GM13976 (cell line): ENCODE results near the gene OSCP1.
A peak's percentile ranks its signal among the peaks of the same experiment; 100 is the strongest.

ENCODE experiments used
- DNase-seq: peaks from one replicate; pipeline ENCODE4 v3.0.0; 2012; ENCODE audit warnings: low spot score
- in situ Hi-C: fragments of 300-500 bp; cut with MboI; formaldehyde crosslinking; loops from one replicate; pipeline ENCODE4 v1.12.0; 2022; ENCODE audit warnings: low sequenced_read_pairs, mixed read lengths, inconsistent platforms; ENCODE audit not compliant: unreplicated experiment
- TF ChIP-seq, protein P1 (sequence below): IDR thresholded peaks from 2 replicates; pipeline ENCODE4 v1.5.1; 2012; ENCODE audit warnings: borderline replicate concordance, mild to moderate bottlenecking; ENCODE audit not compliant: insufficient read depth; ENCODE audit errors: extremely low read depth, missing control alignments, control extremely low read depth

OSCP1 gene

DNA sequence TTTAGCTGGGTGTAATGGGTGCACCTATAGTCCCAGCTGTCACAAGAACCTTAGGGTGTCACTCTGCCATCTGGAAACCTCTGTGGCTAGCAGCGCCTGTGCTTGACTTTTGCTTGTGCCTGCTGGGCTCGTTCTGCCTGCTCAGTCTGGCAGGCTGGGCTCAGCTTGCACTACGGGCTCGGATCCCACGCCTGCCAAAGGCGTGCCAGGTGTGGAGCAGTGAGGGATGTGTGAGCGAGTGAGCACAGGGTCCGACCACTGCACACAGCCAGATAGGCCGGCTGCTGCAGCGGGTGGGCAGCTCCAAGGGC lies 49.8 kb downstream of the OSCP1 start:
- in situ Hi-C loops: no loop called here
- DNase-seq: no peak
- TF ChIP-seq, protein P1, sequence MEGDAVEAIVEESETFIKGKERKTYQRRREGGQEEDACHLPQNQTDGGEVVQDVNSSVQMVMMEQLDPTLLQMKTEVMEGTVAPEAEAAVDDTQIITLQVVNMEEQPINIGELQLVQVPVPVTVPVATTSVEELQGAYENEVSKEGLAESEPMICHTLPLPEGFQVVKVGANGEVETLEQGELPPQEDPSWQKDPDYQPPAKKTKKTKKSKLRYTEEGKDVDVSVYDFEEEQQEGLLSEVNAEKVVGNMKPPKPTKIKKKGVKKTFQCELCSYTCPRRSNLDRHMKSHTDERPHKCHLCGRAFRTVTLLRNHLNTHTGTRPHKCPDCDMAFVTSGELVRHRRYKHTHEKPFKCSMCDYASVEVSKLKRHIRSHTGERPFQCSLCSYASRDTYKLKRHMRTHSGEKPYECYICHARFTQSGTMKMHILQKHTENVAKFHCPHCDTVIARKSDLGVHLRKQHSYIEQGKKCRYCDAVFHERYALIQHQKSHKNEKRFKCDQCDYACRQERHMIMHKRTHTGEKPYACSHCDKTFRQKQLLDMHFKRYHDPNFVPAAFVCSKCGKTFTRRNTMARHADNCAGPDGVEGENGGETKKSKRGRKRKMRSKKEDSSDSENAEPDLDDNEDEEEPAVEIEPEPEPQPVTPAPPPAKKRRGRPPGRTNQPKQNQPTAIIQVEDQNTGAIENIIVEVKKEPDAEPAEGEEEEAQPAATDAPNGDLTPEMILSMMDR: no peak

DNA sequence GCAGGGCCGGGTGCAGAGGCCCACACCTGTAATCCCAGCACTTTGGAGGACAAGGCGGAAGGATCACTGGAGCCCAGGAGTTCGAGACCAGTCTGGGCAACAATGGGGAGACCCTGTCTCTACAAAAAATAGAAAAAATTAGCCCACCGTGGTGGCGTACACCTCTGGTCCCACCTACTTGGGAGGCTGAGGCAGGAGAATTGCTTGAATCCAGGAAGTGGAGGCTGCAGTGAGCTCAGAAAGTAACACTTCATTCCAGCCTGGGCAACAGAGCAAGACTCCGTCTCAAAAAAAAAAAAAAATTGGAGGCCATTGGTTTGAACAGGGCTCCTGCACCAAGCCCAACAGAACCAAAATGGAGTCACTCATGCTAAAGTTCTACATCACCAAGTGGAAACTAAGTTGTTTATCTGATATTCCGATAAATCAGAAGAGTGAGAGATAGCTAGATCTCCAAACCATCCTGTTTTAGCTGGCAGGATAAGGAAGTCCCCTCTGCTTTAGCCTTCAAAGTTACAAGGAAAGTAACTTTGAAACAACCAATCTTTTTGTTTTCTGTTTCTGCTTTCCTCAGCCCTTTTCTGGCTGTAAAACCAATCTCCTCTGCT lies 51.8 kb downstream of the OSCP1 start:
- DNase-seq: no peak
- TF ChIP-seq, protein P1: no peak
- in situ Hi-C loops: no loop called here

DNA sequence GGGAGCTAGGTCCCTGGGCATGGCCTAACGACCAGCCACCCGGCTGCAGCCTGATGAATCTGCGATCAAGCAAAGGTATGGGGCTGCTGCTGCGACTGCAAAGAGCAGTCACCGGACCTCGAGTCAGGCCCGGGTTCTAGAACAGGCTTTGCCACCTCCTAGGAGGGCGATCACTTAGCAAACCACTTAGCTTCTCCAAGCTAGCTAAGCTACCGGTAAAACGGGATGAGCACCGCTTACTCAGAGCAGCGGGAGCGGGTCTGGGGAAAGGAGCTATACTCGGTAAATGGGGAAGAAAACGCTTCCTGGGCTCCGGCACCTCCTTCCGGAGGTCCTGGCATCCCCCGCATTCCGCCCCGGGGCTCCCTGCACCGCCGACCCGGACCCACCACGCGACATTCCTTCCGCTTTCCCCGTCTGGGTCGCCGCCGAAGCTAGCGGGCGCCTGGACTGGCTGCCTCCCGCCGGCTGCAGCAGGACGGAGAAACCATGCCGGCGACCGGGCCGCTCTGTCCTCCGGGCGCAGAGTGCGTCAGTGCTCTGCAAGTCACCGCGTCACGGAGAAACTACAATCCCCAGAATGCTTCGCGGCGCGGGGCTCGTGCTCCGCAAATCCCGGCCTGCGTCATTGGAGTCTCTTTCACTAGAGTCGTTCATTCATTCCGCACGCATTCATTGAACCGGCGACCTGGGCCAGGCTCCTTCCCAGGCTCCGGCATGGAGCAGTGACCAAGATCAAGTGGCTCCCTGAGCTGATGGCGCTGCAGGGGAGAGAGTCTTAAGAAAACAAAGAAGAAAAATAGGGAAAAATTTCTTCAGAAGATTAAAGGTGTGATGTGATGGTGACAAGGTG lies 52.6 kb downstream of the OSCP1 start, which contains the start of gene LSM10:
LSM10 (minus strand) TSS at position 531 of the 853 bp plus-strand sequence. CDS start 3,779 bp downstream, outside the sequence.
- TF ChIP-seq, protein P1: no peak
- DNase-seq: peak; percentile 94
- in situ Hi-C loops: no loop called here

DNA sequence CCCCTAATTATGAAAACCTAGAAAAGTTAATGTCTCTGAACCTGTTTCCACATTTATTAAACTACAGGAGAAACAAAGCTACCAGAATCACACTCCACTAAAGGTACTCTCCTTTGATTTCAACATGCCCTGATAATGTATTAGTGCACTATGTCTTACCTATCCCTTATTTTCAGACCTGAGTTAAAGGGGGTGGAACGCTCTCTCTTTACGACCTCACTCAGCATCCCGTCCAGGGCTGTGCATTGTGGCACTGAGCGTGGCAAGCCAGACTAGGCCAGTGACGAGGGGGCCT lies 53.2 kb downstream of the OSCP1 start:
- TF ChIP-seq, protein P1: no peak
- in situ Hi-C loops: no loop called here
- no peak for DNase-seq

DNA sequence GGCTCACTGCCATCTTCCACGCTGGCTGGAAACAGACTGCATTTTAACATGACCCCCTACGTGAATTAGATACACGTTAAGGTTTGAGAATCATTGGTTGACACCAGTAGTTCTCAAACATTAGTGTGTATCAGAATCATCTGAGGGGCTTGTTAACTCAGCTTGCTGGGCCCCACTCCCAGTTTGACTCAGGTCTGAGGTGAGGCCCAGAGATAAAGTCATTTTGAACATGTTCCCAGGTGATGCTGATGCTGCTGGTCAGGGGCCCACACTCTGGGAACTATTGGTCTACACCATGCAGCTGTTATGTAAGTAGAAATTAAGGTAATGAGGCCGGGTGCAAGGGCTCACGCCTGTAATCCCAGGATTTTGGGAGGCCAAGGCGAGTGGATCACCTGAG lies 53.9 kb downstream of the OSCP1 start:
- in situ Hi-C loops: no loop called here
- TF ChIP-seq, protein P1: no peak
- no peak for DNase-seq

DNA sequence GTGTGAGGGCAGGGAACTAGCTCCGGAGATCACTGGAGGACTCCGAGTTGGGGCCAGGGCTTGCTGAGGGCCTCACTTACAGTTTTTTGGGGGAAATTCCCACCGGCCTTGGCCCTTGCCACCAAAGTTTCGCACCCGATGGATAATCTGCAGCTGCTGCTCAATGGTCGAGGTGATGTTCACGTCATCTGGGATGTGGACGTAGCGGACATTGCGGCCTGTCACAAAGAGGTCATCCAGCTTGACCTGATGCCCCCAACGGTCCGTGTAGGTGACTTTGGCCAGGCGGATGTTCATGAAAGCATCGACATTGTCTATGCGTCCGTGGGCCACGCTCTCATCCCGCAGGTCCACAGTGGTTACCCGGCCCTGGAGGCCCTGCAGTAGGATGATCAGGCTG lies 56.6 kb downstream of the OSCP1 start:
- DNase-seq: no peak
- in situ Hi-C loops: no loop called here
- TF ChIP-seq, protein P1: no peak
